ENCODE results near the gene CAMK2N1. TPM values are rescaled to one million over a fixed set of nuclear protein-coding genes. Genes with fewer than 3 reads are reported as not detected.
"Not testable (repeated sequence)": the region's sequence is repeated elsewhere in the genome, so short reads cannot be mapped to it uniquely, and the experiment has no call there.

Gene CAMK2N1
- polyA plus RNA-seq, 1 donor from 2014 or later: 67.1 TPM

GRCh38 chr1:20497506-20497905 is 11.5 kb upstream of the CAMK2N1 start:
- H3K36me3 ChIP-seq (ENCODE audit: insufficient read depth, low read length): peaks cover 5% of the 10 kb centered on the region
- H3K27ac ChIP-seq (ENCODE audit: low read length): no peak overlapping the region

GRCh38 chr1:20496725-20497383 is 10.8 kb upstream of the CAMK2N1 start:
- H3K9ac ChIP-seq (ENCODE audit: low read length); H3K27me3 ChIP-seq (ENCODE audit: insufficient read depth, low read depth, low read length); H3K4me2 ChIP-seq (ENCODE audit: low read length); H3K9me3 ChIP-seq (ENCODE audit: low read length); H3K79me2 ChIP-seq (replicated peaks; ENCODE audit: insufficient read depth, low read length); H3K27ac ChIP-seq (ENCODE audit: low read length); H4K20me1 ChIP-seq (ENCODE audit: insufficient read depth); H2AFZ ChIP-seq (ENCODE audit: low read depth, low read length); H3K4me3 ChIP-seq (ENCODE audit: low read length); H3K36me3 ChIP-seq (ENCODE audit: insufficient read depth, low read length); H3F3A ChIP-seq (ENCODE audit: insufficient read depth, low read length, poor library complexity, severe bottlenecking); H3K9me2 ChIP-seq (ENCODE audit: insufficient read depth, low read length): not testable (repeated sequence)

More at GRCh38 chr1:20497506-20497905, 11.5 kb upstream of the CAMK2N1 start:
- Histone ChIP-seq H3K9me2 (ENCODE audit: insufficient read depth, low read length) (no peaks in the 10 kb centered on the region), H3K27me3 (ENCODE audit: insufficient read depth, low read depth, low read length) (no peaks in the 10 kb centered on the region), H3K9me3 (ENCODE audit: low read length) (no peaks in the 10 kb centered on the region), H3F3A (ENCODE audit: insufficient read depth, low read length, poor library complexity, severe bottlenecking) (no peaks in the 10 kb centered on the region), H3K4me3 (ENCODE audit: low read length) (no peak overlapping the region), H3K9ac (ENCODE audit: low read length) (no peak overlapping the region), H3K4me2 (ENCODE audit: low read length) (no peak overlapping the region), H4K20me1 (ENCODE audit: insufficient read depth) (no peaks in the 10 kb centered on the region), H2AFZ (ENCODE audit: low read depth, low read length) (no peak overlapping the region), H3K79me2 (replicated peaks; ENCODE audit: insufficient read depth, low read length) (no peaks in the 10 kb centered on the region)
- no peak for TF ChIP-seq MXI1 (conservative IDR thresholded peaks at IDR 0.05; ENCODE audit: poor library complexity, severe bottlenecking)
- no peak for TF ChIP-seq POLR2AphosphoS5 (IDR thresholded peaks at IDR 0.05)
- no peak for TF ChIP-seq CTCF (IDR thresholded peaks at IDR 0.05; ENCODE audit: poor library complexity, severe bottlenecking)
- no peak for TF ChIP-seq RAD21 (conservative IDR thresholded peaks at IDR 0.05)
- no peak for TF ChIP-seq REST (IDR thresholded peaks at IDR 0.05; ENCODE audit: borderline replicate concordance)
- no peak for TF ChIP-seq EP300 (conservative IDR thresholded peaks at IDR 0.05; ENCODE audit: poor library complexity, severe bottlenecking)
- TF ChIP-seq TAF1 (IDR thresholded peaks at IDR 0.05; ENCODE audit: low read depth): no peak
- no peak for TF ChIP-seq EZH2 (IDR thresholded peaks at IDR 0.05; ENCODE audit: borderline replicate concordance, insufficient read depth, low read length, poor library complexity, severe bottlenecking)
- no peak for TF ChIP-seq SMC3 (conservative IDR thresholded peaks at IDR 0.05; ENCODE audit: poor library complexity)
